ENCODE data around the gene TMEM114.

Gene TMEM114

GRCh38 chr16:8611122-8611521 lies 20.8 kb upstream of the TMEM114 start:
- DNase-seq = no peak

DNA sequence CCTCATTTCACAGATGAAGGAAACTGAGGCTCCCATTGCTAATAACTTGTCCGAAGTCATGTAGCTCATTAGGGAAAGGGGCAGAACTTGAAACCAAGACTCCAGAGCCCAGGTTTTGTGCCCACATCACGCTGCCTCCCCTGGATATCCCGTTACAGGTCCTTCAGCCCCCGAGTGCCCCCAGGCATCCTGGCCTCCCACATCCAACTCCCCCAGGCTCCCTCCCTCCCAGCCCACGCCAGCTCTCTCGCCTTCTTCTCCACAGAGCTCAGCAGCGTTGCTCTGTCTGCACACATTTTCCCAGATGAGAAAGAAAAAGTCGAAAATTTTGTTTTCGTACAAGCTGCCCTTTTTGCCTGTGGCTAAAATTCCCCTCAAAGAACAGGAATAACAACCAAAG lies 16.9 kb upstream of the TMEM114 start:
- DNase-seq = no peak

DNA sequence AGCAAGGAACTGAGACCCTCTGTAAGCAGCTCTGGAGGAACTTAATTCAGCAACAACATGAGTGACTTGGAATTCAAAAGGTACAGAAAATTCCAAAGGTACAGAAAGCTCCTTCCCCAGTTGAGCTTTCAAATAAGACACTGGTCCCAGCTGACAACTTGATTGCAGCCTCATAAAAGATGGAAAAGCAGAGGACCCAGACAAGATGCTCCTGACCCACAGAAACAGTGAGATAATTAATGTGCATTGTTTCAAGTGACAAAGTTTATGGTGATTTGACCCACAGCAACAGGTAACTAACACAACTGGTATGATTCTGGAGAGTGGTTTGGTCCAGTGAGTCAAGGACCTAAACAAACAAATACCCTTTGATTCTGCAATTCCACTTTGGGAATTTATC lies 15.2 kb upstream of the TMEM114 start:
- DNase-seq = no peak

DNA sequence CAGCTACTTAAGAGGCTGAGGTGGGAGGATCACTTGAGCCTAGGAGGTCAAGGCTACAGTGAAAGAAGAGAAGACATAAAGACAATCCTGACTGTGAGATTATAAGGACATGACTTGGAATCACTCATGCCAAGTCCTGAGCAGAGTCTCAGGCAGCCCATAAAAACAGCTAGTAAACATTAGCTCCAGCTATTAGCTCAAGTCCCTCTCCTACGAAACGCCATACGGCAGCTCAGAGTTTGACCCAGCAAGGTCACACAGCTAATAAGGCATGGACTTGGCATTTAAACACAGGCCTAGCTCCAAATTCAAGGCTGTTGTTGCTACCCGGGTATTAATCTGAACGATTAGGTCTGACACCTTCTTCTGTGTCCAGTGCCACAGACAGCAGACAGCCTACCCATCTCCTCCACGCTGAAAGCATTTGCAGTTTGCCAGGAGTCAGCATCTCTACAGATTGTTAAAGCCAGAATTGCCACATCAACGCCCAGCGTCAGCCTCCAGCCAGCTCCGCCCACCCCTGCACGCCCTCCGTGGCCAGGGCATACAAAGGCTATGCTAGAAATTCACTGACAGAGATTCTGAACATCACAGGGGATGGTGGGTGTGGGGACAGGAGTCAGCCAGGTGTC lies 9.9 kb upstream of the TMEM114 start:
- no peak for DNase-seq

DNA sequence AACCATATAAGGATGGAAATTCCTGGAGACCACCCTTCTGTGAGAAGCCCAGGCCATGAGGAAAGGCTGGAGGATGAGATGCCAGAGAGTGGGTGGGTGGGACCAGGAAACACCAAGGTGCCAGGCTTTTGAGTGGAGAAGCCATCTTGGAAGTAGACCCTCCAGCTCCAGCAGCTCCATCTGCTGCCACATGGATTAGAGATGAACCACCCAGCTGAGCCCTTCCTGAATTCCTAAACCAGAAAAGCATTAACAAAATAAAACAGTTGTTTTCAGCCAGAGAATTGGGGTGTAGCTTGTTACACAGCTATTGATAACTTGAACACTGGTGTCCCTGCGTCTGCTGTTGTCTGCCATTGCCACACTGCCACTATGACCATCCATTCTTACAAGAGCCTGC lies 6.3 kb upstream of the TMEM114 start:
- no peak for DNase-seq

DNA sequence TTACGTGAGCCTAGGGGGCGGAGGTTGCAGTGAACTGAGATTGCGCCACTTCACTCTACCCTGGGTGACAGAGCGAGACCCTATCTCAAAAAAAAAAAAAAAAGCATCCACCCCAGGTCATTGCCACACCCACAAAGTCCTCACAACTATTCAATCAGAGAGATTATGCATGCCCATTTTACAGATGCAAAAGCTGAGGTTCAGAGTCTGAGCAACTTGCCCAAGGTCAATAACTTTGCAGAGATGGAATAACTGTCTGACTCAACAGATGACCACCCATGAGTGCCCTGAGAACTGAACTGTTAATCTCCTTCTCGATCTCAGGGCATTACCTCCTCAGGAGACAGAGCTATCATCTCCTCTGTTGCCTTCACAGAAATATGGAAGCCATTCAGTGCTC lies 5.5 kb upstream of the TMEM114 start:
- no peak for DNase-seq

DNA sequence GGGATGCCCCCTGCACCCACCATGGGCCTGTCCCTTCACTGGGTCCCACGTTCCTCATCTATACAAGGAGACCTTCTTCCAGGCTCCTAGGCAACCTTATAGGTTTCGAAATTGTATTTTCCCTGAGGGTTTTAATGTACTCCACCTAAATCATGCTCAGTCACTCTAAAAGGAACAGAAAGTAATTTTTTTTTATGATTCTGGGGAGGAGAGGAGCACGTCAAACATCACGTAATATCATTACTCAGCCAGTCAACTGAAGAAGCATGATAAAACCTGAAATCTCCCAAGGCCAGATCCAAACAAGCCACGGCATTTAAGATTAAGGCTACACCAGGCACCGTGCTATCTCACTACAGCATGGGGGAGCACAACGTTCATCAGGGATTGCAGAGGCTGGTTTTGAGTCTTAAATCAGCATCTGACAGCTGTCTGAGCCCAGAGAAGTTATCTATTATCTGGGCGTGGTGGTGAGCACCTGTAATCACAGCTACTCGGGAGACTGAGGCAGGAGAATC lies 3.9 kb upstream of the TMEM114 start:
- DNase-seq = no peak

DNA sequence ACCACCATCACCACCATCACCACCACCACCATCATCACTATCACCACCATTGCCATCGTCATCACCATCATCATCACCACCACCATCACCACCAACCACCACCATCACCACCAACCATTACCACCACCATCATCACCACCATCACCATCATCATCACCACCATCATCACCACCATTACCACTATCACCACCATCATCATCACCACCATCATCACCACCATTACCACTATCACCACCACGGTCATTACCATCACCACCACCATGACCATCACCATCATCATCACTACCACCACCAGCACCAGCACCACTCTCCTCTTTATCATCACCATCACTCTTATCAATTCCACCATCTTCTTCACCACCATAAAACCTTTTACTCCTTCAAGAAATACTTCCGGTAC lies 1.1 kb upstream of the TMEM114 start:
- DNase-seq = no peak

DNA sequence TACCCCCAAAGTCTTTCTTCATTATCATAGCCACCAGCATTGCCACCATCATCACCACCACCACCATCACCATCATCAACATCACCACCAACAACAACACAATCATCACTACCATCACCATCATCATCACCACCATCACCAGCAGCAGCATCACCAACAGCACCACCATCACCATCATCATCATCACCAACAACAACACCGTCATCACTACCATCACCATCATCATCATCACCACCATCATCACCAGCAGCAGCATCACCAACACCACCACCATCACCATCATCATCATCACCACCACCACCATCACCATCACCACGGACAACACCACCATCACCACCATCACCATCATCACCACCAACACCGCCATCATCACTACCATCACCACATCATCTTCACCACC lies 500 bp upstream of the TMEM114 start:
- no peak for DNase-seq

DNA sequence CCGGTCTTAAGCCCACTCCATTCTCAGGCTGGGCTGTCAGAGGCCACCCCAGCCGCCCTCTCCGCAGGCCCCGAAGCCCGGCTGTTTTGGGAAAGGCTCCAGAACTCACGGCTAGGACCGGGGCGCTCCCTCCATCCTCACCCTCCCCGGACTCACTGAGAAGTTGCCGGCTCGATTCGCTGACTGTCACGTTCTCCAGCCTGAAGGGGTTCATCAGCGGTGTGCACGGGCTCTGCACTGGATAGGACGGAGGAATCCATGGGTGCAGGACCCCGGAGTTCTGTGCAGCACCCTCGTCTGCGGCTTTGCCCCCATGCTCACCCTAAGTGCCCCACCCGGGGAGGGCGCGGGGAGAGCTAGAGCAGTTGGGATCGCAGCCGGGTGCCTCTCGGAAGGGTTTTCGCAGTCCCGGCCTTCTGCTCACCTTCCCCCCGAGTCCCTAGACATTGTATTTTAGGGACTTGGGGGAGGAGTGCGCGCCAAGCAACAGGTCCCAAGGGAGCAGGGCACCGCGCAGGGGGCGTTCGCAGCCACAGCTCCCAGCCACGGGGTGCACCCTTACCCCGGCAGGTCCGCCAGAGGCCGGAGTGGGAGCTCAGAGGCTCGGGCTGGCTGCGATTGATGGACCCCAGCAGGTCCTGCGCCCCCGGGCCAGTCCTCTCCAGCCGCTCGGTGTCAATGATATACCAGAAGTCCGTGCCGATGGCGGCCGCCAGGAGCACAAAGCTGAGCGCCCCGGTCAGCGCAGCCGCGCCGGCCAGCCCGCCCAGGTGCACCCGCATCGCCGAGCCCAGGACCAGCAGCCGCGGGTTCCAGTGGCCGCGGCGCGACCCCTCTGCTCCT lies 1.0 kb downstream of the TMEM114 start:
- DNase-seq = no peak

GRCh38 chr16:8588682-8589056 lies 1.6 kb downstream of the TMEM114 start:
- no peak for DNase-seq

- DNase-seq = no peak
Observed at GRCh38 chr16:8587065-8587464, 3.2 kb downstream of the TMEM114 start.

- DNase-seq = no peak
Observed at GRCh38 chr16:8585857-8586256, 4.5 kb downstream of the TMEM114 start.

- no peak for DNase-seq
Observed at GRCh38 chr16:8585041-8585440, 5.3 kb downstream of the TMEM114 start.

DNA sequence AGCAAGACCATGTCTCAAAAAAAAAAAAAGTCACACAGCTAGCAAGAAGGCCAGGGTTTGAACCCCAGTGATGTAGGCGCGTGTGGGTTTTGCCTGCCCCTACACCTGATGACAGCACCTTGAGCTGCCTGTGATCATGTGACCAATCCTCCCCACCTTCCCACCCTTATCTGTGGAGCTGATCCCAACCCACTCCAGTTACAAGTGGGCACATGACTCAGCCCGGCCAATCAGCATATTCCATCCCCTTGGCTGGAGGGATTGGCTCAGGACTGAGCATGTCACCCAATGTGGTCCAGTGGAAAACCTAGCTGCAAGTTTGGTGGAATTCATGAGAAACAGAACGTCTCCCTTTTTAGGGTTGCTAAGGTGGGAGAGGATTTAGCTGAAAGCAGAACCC lies 6.6 kb downstream of the TMEM114 start:
- DNase-seq = no peak

DNA sequence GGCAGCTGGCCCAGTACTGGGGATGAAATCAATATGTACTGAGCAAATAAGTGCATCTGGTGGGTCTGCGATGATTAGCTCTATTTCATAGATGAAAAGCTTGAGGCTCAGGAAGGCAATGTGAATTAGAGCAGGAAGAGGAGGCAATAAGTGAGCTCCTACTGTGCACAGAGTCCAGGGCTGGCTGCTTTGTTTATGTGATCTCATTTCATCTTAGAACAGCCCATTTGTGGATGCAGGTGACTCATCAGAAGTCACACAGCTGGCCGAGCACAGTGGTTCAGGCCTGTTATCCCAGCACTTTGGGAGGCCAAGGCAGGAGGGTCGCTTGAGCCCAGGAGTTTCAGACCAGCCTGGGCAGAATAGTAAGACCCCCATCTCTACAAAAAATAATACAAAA lies 7.1 kb downstream of the TMEM114 start:
- DNase-seq = no peak

- no peak for DNase-seq
Observed at GRCh38 chr16:8581831-8582580, 8.3 kb downstream of the TMEM114 start.

DNA sequence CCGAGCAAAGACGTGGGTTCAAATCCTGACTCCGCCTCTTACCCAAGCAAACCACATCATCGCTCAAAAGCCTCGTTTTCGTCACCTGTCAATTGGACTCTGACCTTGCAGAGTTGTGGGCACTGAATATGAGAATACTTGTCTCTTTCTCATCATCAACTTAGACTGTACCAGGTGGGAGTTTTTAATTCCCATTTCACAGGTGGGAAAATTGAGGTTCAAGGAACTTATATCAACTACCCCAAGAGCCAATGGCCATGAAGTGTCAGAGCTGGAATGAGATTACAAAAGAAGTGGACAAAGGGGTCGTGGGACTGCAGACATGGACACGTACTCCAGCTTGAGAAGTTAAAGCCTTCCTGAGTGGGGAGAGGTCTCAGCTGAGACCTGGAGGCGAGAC lies 10.8 kb downstream of the TMEM114 start:
- DNase-seq = no peak

DNA sequence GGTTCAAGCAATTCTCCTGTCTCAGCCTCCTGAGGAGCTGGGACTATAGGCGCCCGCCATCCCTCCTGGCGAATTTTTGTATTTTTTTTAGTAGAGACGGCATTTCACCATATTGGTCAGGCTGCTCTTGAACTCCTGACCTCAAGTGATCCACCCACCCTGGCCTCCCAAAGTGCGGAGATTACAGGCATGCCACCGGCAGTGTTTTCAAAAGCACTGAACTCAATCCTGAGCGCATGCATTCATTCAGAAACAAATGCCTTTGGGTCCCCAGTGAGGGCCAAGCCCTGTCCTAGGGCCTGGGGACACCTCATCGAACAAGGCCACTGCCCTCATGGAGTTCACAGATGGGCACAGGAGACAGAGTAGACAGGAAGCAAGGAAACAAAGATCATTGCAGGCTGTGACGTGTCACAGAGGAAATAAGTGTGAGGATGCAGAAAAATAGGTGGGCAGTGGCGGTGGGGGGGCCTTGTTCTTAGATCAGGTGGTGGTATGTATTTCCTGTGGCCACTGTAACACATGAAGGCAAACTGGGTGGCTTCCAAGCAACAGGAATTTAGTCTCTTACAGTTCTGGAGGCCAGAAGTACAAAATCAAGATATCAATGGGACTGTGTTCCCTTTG lies 12.5 kb downstream of the TMEM114 start:
- no peak for DNase-seq

DNA sequence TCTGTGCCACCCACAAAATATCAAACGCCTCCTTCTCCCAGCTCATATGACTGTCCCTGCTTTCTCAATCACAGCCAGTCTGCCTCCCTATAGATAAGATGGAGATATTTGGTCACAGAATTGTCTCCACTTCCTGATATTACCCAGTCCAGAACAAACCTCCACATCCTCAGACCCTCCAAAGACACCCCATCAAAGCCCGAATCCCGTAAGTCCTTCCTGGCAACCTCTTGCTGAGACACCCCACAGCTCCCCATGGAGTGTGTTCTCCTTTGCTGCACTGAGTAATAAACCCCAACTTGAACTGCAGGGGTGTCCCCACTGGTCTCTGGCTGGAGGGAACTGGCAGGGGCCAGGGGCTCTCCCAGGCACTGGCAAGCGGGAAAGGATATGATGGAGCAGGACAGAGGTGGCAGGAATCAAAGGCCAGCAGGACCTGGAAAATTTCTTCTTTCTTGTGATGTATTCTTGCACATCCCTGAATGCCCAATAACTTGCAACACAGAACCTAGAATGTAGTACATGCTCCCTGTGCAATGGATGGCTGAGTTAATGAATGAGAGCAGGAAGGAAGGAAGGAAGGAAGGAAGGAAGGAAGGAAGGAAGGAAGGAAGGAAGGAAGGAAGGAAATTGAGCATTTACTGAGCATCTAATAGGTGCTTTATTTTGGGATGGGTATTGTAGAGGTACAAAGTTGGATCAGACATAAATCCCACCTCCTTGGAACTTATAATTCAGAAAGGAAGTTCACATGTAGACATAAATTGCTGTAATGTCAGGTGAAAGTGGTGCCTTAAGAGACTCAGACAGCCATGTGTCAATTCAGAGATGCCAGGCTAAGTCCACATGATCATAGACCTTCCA lies 13.9 kb downstream of the TMEM114 start:
- no peak for DNase-seq

GRCh38 chr16:8575399-8575798 lies 14.9 kb downstream of the TMEM114 start:
- no peak for DNase-seq
